ENCODE measurements around the gene RALY.
A peak's percentile ranks its signal among the peaks of the same experiment; 100 is the strongest.

The RALY gene

DNA sequence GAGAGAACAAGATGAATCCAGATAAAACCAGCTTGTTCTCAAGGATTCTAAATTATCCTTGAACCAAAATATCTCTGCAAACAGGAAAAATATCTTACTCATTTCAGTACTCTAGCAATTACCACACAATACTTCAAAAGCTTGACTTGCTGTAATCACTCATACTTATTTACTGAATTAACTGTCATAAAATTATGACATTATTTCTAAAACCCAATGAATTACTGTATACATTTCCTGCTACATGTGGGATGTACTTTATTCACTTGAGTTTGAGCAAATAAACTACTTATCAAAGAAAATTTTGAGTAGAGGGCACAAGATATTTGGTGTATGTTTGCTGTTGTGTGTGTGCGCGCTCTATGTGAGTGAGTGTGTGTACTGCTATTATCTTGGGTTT is 108.6 kb downstream of the RALY start:
- no peak for DNase-seq

DNA sequence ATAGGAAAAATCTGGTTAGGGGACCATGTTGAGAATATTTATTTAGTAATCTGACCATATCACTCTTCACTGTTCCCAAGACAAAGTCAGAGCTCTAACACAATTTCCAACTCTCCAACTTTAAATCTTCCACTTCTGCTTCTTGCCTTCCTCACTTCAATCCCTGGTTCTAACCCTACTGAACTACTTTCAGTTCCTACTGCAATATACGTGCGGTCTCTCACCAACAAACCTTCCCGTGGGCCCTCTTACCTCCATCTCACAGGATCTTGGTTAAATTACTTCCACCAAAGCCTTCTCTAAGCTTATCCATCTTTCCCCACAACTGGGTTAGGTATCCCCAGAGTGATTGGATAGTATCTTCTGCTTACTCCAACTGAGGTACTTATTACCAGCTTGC is 110.3 kb downstream of the RALY start:
- no peak for DNase-seq

DNA sequence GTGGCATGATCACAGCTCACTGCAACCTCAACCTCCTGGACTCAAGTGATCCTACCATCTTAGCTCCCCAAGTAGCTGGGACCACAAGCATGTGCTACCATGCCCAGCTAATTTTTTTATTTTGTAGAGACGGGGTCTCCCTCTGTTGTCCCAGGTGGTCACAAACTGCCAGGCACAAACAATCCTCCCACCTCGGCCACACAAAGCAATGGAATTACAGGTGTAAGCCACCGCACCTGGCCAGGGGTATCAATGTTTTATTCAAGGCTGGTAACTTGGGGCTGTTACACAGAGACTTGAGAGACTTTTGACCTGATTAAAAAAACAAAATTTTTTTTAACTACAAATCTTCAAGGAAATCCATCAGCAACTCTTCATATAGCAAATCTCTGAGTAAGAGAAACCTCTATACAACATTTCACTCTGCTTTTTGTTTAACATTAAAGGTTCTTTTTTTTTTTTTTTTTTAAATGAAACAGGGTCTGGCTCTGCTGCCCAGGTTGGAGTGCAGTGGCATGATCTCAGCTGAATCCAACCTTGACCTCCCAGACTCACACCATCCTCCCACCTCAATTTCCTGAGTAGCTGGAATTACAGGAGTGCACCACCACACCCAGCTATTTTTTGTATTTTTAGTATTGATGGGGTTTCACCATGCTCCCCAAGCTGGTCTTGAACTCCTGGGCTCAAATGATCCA is 112.4 kb downstream of the RALY start:
- no peak for DNase-seq

DNA sequence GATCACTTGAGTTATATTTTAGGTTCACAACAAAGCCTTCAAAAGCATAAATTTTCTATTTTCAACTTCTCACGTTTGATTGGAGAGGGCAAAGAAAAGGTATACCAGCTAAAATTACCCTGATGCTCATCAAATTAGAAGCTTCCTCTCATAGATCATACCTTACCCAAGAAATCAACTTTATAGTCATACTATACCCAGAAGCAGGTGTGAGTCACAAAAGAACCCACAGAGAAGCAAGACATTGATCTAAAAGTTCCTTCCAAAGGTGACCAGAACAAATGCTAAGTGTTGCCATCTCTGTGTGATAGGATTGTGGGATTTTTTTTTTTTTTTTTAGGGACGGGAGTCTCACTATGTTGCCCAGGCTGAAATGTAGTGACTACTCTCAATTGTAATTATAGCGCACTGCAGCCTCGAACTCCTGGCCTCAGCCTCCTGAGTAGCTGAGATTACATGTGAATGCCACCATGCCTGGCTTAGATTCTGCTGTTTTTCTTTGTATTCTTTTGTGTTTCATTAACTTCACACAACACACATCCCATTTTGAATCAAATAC is 115.0 kb downstream of the RALY start:
- DNase-seq = no peak

DNA sequence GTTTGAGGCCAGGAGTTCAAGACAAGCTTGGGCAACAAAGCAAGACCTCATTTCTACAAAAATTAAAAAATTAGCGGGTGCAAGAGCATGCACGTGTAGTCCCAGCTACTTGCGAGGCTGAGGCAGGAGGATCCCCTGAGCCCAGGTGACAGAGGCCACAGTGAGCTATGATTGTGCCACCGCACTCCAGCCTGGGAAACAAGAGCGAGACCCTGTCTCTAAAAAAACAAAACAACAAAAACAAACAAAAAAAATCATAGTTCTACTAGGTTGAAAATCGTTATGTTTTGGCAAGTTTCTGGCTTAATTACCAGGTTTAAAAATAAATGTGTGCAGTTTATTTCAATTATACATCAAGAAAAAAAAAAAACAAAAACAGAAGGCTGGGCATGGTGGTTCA is 115.7 kb downstream of the RALY start:
- no peak for DNase-seq

DNA sequence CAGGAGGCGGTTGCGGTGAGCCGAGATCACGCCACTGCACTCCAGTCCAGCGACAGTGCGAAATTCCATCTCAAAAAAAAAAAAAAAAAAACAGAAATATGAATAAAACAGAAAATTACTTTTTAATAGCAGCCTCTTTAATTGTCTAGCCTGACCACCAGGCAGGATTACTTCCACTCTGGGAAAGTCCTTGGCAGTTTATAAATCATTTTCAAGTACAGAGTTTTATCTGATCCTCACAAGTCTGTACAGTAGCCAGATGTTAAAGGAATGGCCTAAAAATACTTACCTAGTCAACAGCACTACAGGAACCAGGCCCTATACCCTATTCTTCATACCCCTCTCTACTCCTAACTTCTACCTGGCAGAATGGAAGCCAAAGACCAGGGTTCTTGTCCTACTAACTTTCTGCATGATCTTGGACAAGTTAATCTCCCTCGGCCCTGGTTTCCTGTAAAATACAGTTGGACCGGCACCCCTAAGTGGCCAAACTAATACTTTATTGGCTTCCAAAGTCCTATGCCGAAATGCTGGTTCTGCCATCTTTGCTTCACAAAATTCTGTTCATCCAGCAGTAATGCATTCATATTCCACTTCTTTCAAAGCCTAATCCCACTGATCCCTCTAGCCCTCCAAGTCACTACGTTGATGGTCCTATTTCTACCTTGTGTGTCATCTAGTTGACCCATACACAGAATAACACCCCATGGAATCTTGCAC is 116.5 kb downstream of the RALY start:
- no peak for DNase-seq

DNA sequence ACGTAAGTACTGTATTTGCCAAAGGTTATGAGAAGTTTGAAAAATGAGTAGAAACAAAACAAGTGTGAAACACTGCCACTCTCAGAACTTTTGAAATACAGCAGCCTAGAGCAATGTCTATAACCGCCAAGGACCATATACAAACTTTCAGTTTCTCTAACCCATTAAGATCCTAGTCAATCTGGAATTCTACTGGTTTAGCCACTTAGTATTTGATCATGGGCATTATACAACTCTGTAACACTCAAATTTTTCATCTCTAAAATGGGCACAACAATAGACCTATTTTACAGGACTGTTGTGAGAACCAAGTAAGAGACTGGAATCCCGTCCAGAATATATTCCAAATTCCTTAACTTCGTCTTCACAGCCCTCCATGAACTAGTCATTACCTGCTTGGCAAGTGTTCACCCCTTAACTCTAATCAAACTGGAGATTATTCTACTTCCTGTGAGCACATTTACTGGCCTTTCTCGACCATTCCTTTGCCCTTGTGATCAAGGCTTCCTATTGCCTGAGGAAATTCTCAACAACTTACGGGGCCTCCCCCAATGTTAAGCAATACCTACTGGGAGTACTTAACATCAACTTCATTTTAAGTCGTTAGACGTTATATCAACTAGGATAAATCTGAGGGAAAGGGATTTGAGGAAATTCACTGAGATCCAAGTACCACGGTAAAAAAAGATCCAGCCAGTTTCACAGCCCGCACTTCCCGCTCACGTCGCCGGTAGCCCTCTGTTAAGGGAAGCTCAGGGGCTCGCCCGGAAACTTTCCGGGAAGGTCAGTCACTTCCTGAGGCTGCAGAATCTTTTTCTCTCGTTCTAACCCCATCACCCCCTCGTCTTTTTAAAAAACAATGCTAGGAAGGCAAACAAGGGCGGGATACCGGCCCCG is 117.3 kb downstream of the RALY start:
- no peak for DNase-seq

DNA sequence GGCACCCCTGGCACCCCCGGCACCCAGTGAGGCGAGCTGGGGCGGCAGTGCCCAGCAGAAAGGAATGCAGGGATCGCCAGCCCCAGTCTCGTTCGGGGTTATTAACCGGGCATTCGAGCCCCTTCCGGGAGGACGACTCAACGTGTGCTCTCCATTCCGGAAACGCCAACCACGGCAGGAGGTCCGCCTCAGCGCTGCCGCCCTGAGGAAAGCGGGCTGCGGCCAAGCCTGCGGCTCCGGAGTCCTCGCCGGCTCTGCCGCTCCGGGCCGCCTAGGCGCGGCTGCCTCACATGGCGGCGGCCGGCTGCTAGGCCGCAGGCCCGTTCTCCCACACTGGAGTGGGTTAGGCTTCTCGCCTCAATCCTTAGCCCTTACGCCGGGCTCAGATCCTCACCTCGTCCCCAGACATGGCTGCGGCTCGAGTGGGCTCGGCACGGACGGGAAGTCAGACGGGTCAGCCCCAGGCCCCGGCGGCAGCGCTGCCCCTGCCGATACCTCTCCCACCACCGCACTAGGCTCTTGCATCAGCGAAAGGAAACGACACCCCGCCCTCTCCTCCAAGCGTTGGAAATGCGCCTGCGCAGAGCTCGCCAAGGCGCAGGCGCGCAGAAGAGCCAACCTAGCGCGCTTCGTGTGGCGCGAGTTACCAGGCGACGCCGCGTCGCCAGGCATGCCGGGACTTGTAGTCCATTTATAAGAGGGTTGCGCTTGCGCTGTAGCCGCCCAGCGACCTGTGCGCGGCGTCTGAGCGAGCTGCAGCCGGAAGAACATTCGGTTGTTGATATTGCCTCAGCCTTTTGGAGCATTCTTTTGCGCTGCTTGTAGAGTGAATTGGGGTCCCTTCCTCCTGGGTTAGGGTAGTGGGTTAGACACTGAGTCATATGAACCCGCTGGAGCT is 118.2 kb downstream of the RALY start, which contains the start of gene EIF2S2:
Gene EIF2S2 (minus strand): TSS at position 542 of the 898 bp plus-strand sequence. CDS start 133 bp downstream, at position 409.
- peak; percentile 53 to 97 (median 92) for DNase-seq

DNA sequence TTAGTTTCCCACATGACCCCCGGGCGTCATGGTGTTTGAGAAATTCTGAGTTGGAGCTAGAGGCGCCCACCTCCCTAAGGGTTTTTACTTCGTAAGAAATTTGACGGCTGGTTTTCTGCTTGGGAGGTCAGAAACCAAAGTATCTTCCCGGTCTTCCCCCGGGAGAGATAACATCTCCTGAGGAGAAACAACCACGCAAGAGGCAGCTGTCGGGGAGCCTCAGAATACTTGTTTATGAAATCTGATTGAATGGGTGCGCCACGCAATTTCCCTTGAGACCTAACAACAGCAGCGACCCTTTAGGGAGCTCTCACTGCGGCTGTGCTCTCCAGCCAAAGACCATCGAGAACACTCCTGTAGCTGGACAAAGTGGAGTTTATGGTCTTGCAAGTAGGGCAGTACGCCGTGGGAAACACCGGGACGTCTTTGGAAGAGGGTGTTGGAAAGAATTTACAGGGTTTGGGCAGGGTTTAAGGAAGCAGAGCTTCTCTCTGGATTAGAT is 118.9 kb downstream of the RALY start:
- peak in 24 of 56 donors; percentile 17 to 71 (median 44) for DNase-seq

DNA sequence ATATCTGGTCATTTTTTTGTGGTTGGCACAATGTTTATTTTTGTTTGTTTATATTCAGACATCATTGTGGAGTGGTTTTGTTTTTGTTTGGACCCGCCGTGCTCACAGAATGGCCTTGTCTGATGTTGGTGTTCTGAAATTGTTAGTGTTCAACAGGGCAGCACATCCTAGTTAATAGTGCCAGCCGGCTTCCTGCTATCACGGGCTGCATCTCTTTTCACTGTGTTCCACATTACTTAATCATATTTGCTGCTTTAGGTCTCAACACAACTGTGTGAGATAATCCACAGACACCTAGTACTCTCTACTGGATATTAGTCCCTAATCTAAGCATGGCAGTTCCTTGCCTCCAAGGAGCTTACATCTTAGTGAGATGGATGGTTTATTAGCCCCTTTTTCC is 121.1 kb downstream of the RALY start:
- no peak for DNase-seq

DNA sequence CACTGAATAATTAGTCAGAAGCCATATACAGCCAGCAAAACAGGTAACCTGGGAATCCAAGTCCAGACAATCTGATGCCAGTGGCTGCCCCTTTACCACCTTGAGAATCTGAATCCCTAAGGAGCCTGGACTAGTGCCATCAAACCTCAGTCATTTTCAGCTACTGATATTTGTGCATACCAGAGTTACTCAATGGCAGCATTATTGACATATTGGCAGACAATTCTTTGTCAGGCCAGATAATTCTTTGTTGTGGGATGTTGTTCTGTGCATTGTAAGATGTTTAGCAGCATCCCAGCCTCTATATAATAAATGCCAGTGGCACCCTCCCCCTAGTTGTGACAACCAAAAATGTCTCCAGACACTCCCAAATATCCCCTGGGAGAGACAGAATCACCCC is 121.5 kb downstream of the RALY start:
- no peak for DNase-seq

DNA sequence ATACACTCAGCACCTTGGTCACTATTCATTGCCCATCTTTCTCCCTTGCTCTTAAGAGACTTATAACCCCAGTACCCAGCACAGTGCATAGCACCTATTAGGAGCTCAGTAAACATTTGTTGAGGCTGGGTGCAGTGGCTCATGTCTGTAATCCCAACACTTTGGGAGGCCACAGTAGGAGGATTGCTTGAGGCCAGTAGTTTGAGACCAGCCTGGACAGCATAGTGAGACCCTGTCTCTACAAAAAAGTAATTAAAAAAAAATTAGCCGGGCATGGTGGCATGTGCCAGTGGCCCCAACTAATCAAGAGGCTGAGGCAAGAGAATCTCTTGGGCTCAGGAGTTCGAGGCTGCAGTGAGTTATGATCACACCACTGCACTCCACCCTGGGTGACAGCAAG is 126.5 kb downstream of the RALY start:
- DNase-seq = no peak

DNA sequence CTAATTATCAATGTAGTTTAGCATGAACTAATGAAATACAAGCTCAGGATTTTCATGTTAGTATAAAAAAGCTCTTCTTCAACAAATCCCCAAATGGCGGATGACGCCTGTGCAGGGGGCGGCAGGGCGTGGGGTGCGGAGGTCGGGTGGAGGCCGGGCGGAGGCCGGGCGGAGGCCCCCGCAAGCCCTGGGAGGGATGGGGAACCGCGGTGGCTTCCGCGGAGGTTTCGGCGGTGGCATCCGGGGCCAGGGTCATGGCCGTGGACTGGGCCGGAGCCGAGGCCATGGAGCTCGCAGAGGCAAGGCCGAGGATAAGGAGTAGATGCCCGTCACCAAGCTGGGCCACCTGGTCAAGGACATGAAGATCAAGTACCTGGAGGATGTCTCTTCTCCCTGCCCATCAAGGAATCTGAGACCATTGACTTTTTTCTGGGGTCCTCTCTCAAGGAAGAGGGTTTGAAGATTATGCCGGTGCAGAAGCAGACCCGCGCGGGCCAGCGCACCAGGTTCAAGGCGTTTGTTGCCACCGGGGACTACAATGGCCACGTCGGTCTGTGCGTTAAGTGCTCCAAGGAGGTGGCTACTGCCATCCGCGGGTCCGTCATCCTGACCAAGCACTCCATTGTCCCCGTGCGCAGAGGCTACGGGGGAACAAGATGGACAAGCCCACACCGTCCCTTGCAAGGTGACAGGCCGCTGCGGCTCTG is 128.7 kb downstream of the RALY start:
- DNase-seq = no peak

DNA sequence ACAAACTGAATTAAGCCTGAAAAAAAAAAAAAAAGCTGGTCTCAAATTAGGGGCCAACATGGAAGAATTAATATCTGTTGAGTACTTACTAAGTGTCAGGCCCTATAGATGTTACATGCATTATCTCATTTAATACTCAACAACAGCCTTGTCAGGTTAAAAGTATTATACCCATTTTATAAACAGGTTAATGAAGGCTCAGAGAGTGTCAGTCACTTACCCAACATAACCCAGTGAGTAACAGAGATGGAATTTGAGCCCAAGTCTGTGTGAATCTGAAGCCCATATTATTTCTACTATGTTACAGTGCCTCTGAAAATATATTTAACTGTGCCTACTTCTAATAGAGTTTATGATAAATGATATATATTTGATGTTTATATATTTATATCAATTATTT is 129.6 kb downstream of the RALY start:
- DNase-seq = no peak

DNA sequence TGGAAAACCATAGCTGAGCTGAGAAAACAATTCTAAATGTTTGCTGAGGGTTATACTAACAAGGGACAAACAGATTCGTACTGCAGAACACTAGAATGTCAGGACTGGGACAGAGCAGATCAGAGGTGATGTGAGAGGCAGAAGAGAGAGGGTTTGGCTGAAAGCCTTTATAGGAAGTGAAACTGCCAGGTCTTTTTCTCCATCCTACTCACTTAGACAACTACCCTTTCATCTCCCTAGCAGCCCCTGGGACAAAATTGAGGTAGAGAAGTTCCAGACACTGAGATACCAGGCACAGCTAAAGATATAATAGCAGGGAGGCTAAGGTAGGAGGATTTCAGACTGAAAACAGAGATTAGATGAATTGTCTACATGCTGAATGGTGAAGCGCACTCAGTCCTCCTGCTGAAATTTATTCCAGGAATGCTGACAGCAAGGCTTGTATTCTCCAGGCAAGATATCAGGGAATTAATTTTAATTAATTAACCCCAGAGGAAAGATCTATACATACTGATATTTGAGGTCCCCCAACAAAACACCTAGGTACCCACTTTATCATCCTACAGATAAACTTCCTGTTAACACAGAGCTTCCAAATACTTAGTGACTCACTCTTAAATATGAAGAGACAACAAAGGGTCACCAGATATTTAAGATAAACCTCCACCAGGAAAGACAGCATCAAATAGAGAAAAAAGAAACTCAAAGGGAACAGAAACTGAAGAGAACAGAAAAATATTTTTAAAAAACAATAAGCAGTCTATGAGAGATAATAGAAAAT is 130.9 kb downstream of the RALY start:
- DNase-seq = no peak

DNA sequence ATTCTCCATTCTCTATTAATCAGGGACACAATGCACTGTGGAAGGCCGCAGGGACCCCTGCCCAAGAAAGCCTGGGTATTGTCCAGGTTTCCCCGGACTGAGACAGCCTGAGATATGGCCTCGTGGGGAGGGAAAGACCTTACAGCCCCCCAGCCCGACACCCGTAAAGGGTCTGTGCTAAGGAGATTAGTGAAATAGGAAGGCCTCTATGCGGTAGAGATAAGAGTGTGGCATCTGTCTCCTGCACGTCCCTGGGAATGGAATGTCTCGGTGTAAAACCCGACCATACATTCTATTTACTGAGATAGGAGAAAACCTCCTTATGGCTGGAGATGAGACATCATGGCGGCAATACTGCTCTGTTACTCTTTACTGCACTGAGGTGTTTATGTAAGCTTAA is 134.1 kb downstream of the RALY start:
- no peak for DNase-seq

DNA sequence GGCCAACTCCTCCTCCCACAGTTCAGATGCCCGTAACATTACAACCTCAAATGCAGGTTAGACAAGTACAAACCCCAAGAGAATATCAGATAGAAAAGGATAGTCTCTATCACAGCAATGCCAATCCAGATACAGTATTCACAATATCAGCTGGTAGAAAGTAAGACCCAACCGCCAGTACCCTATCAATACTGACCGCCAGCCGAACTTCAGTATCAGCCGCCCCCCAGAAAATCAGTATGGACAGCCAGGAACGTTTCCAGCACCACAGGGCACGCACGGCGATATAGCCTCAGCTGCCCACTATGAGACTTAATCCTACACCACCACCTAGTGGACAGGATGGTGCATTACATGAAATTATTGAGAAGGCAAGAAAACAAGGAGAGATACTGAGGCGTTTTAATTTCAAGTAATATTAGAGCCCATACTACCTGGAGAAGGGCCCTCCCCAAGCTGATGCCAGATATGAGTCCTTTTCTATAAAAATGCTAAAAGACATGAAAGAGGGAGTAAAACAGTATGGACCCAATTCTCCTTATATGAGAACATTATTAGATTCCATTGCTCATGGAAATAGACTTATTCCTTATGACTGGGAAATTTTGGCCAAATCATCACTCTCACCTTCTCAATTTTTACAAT is 135.9 kb downstream of the RALY start:
- DNase-seq = peak in 48 of 56 donors; percentile 0 to 68 (median 21)

DNA sequence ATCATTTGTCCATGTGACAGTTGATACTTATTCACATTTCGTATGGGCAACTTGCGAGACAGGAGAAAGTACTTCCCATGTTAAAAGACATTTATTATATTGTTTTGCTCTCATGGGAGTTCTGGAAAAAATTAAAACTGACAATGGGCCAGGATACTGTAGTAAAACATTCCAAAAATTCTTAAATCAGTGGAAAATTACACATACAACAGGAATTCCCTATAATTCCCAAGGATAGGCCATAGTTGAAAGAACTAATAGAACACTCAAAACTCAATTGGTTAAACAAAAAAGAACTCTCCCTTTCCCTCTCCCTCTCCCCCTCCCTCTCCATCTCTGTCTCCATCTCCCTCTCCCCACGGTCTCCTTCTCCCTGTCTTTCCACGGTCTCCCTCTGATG is 137.8 kb downstream of the RALY start:
- DNase-seq = no peak

Data from nucleus accumbens (tissue), 56 donors.